Measurements from ENCODE around the gene USP8.

DNA sequence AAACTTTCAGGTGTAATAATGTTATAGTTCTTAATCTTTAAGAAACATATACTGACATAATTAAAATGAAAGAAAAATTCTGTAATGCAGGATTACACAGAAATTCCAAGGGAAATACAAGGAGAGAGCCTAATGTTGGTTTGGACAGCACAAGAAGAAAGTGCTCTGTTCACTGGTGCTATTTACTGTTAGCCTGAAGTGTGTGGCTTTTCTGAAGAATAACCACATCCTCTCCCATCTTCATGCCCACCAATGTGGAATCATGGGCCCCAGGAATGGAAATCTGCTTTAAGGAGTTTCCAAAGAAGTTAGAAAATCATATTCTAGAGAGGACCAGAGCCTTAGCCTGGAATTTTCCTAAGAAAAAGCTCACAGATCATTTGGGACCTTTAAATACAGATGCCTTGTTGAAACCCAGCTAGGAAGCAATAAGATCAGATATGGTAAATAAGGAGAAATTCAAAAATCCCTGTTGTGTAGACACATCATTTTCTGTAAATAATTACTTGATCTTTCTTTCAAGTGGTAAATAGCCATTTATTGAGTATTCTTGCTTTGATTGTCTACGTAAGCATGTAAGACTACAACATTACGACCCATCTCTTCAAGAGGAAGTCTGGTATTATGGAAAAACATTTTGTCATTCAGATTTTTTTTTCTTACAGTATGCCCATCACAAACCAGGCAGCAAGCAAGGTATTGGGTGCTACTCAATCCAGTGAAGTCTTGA is 132.6 kb downstream of the USP8 start:
- TF ChIP-seq EZH2 (IDR thresholded peaks at IDR 0.05; ENCODE audit: insufficient read depth, poor library complexity, severe bottlenecking) (no peak), EZH2phosphoT487 (IDR thresholded peaks at IDR 0.05; ENCODE audit: insufficient read depth, low read depth) (no peak)

Data from GM23248 (cell line).